Keratinocyte (primary cell): ENCODE results near the gene ASB8. TPM values are rescaled to one million over a fixed set of nuclear protein-coding genes. Genes with fewer than 3 reads are reported as not detected.

Source experiments
- DNase-seq: peaks from one replicate; pipeline ENCODE4 v3.0.0-alpha.2; 2011; ENCODE audit warnings: low read depth, missing footprints, low spot score
- FAIRE-seq: peaks from 2 replicates; lab custom pipeline; 2011; peaks lifted over from hg19 to GRCh38; lab: Jason Lieb, UNC
- H2AFZ ChIP-seq: 2 replicates; pipeline ENCODE4 v1.6.0; 2012; ENCODE audit warnings: low read length, control low read depth, inconsistent platforms; ENCODE audit not compliant: control insufficient read depth
- H3K27ac ChIP-seq: 2 replicates; pipeline ENCODE4 v1.5.1; 2011; ENCODE audit warnings: low read length; ENCODE audit not compliant: control insufficient read depth, insufficient read depth
- H3K27me3 ChIP-seq: 3 replicates; pipeline ENCODE4 v1.6.0; 2011; ENCODE audit warnings: low read length; ENCODE audit not compliant: control insufficient read depth, insufficient read depth; ENCODE audit errors: extremely low read depth
- H3K36me3 ChIP-seq, 2 experiments: 2 replicates in 1 of 2; 3 replicates in 1 of 2; pipeline ENCODE4 v1.5.1; 2011; ENCODE audit warnings: low read length in 2 of 2, mild to moderate bottlenecking in 1 of 2; ENCODE audit not compliant: control insufficient read depth in 2 of 2, insufficient read depth in 2 of 2; ENCODE audit errors: extremely low read depth in 1 of 2
- H3K4me1 ChIP-seq: 3 replicates; pipeline ENCODE4 v1.5.1; 2011; ENCODE audit warnings: low read length; ENCODE audit not compliant: control insufficient read depth, insufficient read depth; ENCODE audit errors: extremely low read depth
- H3K4me2 ChIP-seq: 3 replicates; pipeline ENCODE4 v1.6.0; 2011; ENCODE audit warnings: low read depth, low read length; ENCODE audit not compliant: control insufficient read depth, insufficient read depth; ENCODE audit errors: extremely low read depth
- H3K4me3 ChIP-seq, 3 experiments: fragments of 200-600 bp in 1 of 3; sonication (generic) in 1 of 3; 2 replicates in 2 of 3; 3 replicates in 1 of 3; pipeline ENCODE4 v1.5.1; 2011 to 2016; ENCODE audit warnings: low read length in 3 of 3, mild to moderate bottlenecking in 3 of 3, control low read depth in 2 of 3, inconsistent platforms in 1 of 3, low read depth in 1 of 3, mixed read lengths in 1 of 3, mixed run types in 1 of 3, moderate library complexity in 1 of 3; ENCODE audit not compliant: control insufficient read depth in 2 of 3, insufficient read depth in 2 of 3; ENCODE audit errors: extremely low read depth in 1 of 3
- H3K79me2 ChIP-seq: 2 replicates; pipeline ENCODE4 v1.6.0; 2012; ENCODE audit warnings: low read length; ENCODE audit not compliant: control insufficient read depth, insufficient read depth
- H3K9ac ChIP-seq: 3 replicates; pipeline ENCODE4 v1.6.0; 2011; ENCODE audit warnings: low read length; ENCODE audit not compliant: control insufficient read depth, insufficient read depth; ENCODE audit errors: extremely low read depth
- H3K9me1 ChIP-seq: 3 replicates; pipeline ENCODE4 v1.6.0; 2011; ENCODE audit warnings: low read length; ENCODE audit not compliant: control insufficient read depth, insufficient read depth; ENCODE audit errors: extremely low read depth
- H3K9me3 ChIP-seq: 2 replicates; pipeline ENCODE4 v1.5.1; 2012; ENCODE audit warnings: low read depth, low read length; ENCODE audit not compliant: control insufficient read depth
- H4K20me1 ChIP-seq: 3 replicates; pipeline ENCODE4 v1.6.0; 2011; ENCODE audit warnings: low read length; ENCODE audit not compliant: control insufficient read depth, insufficient read depth; ENCODE audit errors: extremely low read depth
- CTCF ChIP-seq, 3 experiments: IDR thresholded peaks in 1 of 3; conservative IDR thresholded peaks in 1 of 3; optimal IDR thresholded peaks in 1 of 3; 2 replicates in 2 of 3; 3 replicates in 1 of 3; pipeline versions ENCODE3 to v1.5.1; 2011; ENCODE audit warnings: low read length in 3 of 3, mild to moderate bottlenecking in 3 of 3, moderate library complexity in 2 of 3, control low read depth in 1 of 3, inconsistent platforms in 1 of 3; ENCODE audit not compliant: insufficient read depth in 2 of 3; ENCODE audit errors: extremely low read depth in 1 of 3
- EZH2 ChIP-seq: IDR thresholded peaks from one replicate; pipeline ENCODE4 v1.6.1; 2012; ENCODE audit warnings: inconsistent platforms, mild to moderate bottlenecking, low read length, moderate library complexity
- dilution Hi-C: fragments of 300-500 bp; cut with MboI; formaldehyde crosslinking; loops from one replicate; pipeline ENCODE4 v1.7.0; 2020; ENCODE audit warnings: low sequenced_read_pairs; ENCODE audit not compliant: extremely low pct_ligation_motif_present
- polyA plus RNA-seq, 5 experiments: library from polyadenylated mRNA; depleted of rRNA in 3 of 5; stranded (reverse) in 3 of 5; stranded (forward) in 1 of 5; unstranded in 1 of 5; fragments of >200 nt; gene quantifications; 1 replicate in 1 of 5; 2 replicates in 3 of 5; 3 replicates in 1 of 5; pipeline versions ENCODE4 v1.2.1 to v1.2.3, GENCODE V29; 2011 to 2012; ENCODE audit warnings: missing spikeins in 2 of 5, low read depth in 1 of 5, low replicate concordance in 1 of 5

The ASB8 gene
- polyA plus RNA-seq, 1 donor (not counting 4 experiments of a cell fraction or from before 2014, with no cell fraction given): 18.4 TPM

GRCh38 chr12:48123169-48123568 is 34.1 kb downstream of the ASB8 start:
- Histone ChIP-seq H3K27me3 (no peaks in the 10 kb centered on the region), H3K79me2 (peaks cover 6% of the 10 kb centered on the region), H3K27ac (no peak overlapping the region), H2AFZ (no peak overlapping the region), H4K20me1 (no peaks in the 10 kb centered on the region), H3K36me3 (peaks cover 5 to 11% of the 10 kb centered on the region in 2 experiments), H3K9me3 (no peaks in the 10 kb centered on the region), H3K4me2 (no peak overlapping the region), H3K4me1 (peaks cover 14% of the 10 kb centered on the region), H3K4me3 (no peak overlapping the region), H3K9me1 (peaks cover 3% of the 10 kb centered on the region), H3K9ac (no peak overlapping the region)
- dilution Hi-C loops: no loop called here
- DNase-seq (no peak), FAIRE-seq (no peak)
- TF ChIP-seq CTCF (optimal IDR thresholded peaks at IDR 0.05 in 1 of 3, IDR thresholded peaks at IDR 0.05 in 1 of 3, conservative IDR thresholded peaks at IDR 0.05 in 1 of 3; ENCODE audit: extremely low read depth in 1 of 3, insufficient read depth in 2 of 3, low read length in 3 of 3) (no peak), EZH2 (no peak)

GRCh38 chr12:48122065-48122834 is 35.1 kb downstream of the ASB8 start:
- H3K4me1 ChIP-seq: peaks cover 14% of the 10 kb centered on the region
- peaks cover 3% of the 10 kb centered on the region for H3K9me1 ChIP-seq
- DNase-seq: no peak

More at GRCh38 chr12:48122065-48122834, 35.1 kb downstream of the ASB8 start:
- peaks cover 6% of the 10 kb centered on the region for H3K79me2 ChIP-seq
- TF ChIP-seq EZH2 (no peak), CTCF (optimal IDR thresholded peaks at IDR 0.05 in 1 of 3, IDR thresholded peaks at IDR 0.05 in 1 of 3, conservative IDR thresholded peaks at IDR 0.05 in 1 of 3; ENCODE audit: extremely low read depth in 1 of 3, insufficient read depth in 2 of 3, low read length in 3 of 3) (no peak)
- H2AFZ ChIP-seq: no peak overlapping the region
- H3K9ac ChIP-seq: no peak overlapping the region
- H3K9me3 ChIP-seq: no peaks in the 10 kb centered on the region
- peaks cover 5 to 9% of the 10 kb centered on the region in 2 experiments for H3K36me3 ChIP-seq
- no peaks in the 10 kb centered on the region for H4K20me1 ChIP-seq
- no peaks in the 10 kb centered on the region for H3K27me3 ChIP-seq
- no peak overlapping the region for H3K4me2 ChIP-seq
- H3K27ac ChIP-seq: no peak overlapping the region
- dilution Hi-C loops: no loop called here
- no peak overlapping the region for H3K4me3 ChIP-seq
- no peak for FAIRE-seq
